NT2/D1 (cell line): ENCODE results near the gene GALNT16.

Experiments
- DNase-seq: peaks from one replicate; pipeline ENCODE4 v3.0.0-alpha.2; 2011; ENCODE audit warnings: low read depth, low spot score
- H3K27me3 ChIP-seq: 2 replicates; pipeline ENCODE4 v1.6.0; 2011; ENCODE audit warnings: mild to moderate bottlenecking; ENCODE audit not compliant: insufficient read length, insufficient read depth
- H3K36me3 ChIP-seq: 2 replicates; pipeline ENCODE4 v1.6.1; 2011; ENCODE audit warnings: mild to moderate bottlenecking, low read length, mixed read lengths; ENCODE audit not compliant: insufficient read depth, insufficient read length
- H3K4me1 ChIP-seq: 2 replicates; pipeline ENCODE4 v1.5.1; 2011; ENCODE audit not compliant: insufficient read depth, insufficient read length
- H3K4me3 ChIP-seq: 2 replicates; pipeline ENCODE4 v1.5.1; 2011; ENCODE audit warnings: low read depth; ENCODE audit not compliant: insufficient read length
- H3K9ac ChIP-seq: 2 replicates; pipeline ENCODE4 v1.6.0; 2011; ENCODE audit warnings: low read depth; ENCODE audit not compliant: insufficient read length
- H3K9me3 ChIP-seq: 2 replicates; pipeline ENCODE4 v1.5.1; 2011; ENCODE audit warnings: mild to moderate bottlenecking, low read length; ENCODE audit not compliant: insufficient read depth
- SUZ12 ChIP-seq: IDR thresholded peaks from 2 replicates; pipeline ENCODE4 v1.6.1; 2011; ENCODE audit not compliant: insufficient read length, insufficient read depth; ENCODE audit errors: extremely low read depth
- YY1 ChIP-seq: IDR thresholded peaks from 2 replicates; pipeline ENCODE4 v1.6.1; 2011; ENCODE audit not compliant: insufficient read length, insufficient read depth
- ZNF274 ChIP-seq: IDR thresholded peaks from 2 replicates; pipeline ENCODE4 v1.6.1; 2011; ENCODE audit warnings: mild to moderate bottlenecking, low read depth, low read length

Gene GALNT16

DNA sequence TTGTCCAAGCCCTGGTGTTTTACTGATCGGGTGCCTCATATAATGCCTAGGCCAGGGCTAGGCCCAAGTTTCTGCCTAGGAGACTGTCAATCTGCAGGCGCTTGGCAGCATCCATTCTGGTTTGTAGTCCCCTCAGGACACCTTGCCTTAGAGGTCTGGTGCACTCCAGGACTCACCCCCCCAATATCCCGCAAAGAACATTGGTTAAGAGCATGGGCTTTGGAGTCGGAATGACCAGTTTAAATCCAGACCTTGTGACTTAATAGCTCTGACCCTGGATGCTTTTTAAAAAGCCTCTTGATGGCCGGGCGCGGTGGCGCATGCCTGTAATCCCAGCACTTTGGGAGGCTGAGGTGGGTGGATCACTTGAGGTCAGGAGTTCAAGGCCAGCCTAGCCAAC, 60.0 kb downstream of the GALNT16 start:
- H3K36me3 ChIP-seq, result no peaks in the 10 kb centered on the region
- H3K27me3 ChIP-seq, result no peaks in the 10 kb centered on the region
- H3K4me3 ChIP-seq, result no peak overlapping the region
- DNase-seq, result no peak
- TF ChIP-seq YY1, result no peak
- TF ChIP-seq SUZ12, result no peak
- no peak for TF ChIP-seq ZNF274
- H3K4me1 ChIP-seq, result peaks cover 2% of the 10 kb centered on the region
- H3K9me3 ChIP-seq, result peaks cover 3% of the 10 kb centered on the region; the same call in 1 of the 2 replicates
- H3K9ac ChIP-seq, result no peak overlapping the region

DNA sequence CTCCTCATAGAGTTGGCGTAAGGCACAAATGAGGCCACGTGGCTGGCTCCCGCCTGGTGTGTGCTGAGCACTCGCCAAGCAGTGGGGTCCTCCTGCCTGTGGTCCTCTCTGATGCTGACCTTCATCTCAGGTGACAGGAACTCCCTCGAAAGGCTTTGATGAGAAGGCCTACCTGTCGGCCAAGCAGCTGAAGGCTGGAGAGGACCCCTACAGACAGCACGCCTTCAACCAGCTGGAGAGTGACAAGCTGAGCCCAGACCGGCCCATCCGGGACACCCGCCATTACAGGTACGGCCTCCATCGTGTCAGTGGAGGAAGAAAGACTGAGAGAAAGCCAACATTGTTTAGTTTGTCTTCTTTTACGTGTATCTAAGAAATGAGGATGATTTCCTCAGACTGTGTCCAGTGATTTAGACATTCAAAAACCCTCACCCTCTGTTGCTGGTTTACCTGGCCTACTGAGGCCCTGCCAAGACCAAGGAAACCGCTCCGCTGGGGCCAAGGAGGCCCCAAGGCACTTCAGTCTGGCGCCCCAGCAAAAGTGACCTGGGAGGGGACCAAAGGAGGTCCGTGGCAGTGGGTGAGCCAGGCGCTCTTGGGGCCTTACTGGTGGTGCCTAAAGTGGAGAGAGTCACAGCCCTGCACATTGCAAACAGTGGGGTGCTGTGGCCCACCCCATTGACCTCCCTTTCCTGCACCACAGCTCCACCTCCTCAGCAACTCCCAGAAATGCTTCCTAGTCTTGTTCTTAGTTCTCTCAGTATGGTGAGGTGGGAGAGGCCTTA, 60.8 kb downstream of the GALNT16 start:
- peaks cover 2% of the 10 kb centered on the region; the same call in 1 of the 2 replicates for H3K9me3 ChIP-seq
- no peak for TF ChIP-seq ZNF274
- H3K4me1 ChIP-seq, result peaks cover 2% of the 10 kb centered on the region
- no peaks in the 10 kb centered on the region for H3K27me3 ChIP-seq
- no peak overlapping the region for H3K9ac ChIP-seq
- no peak for DNase-seq
- H3K36me3 ChIP-seq, result no peaks in the 10 kb centered on the region
- H3K4me3 ChIP-seq, result no peak overlapping the region

DNA sequence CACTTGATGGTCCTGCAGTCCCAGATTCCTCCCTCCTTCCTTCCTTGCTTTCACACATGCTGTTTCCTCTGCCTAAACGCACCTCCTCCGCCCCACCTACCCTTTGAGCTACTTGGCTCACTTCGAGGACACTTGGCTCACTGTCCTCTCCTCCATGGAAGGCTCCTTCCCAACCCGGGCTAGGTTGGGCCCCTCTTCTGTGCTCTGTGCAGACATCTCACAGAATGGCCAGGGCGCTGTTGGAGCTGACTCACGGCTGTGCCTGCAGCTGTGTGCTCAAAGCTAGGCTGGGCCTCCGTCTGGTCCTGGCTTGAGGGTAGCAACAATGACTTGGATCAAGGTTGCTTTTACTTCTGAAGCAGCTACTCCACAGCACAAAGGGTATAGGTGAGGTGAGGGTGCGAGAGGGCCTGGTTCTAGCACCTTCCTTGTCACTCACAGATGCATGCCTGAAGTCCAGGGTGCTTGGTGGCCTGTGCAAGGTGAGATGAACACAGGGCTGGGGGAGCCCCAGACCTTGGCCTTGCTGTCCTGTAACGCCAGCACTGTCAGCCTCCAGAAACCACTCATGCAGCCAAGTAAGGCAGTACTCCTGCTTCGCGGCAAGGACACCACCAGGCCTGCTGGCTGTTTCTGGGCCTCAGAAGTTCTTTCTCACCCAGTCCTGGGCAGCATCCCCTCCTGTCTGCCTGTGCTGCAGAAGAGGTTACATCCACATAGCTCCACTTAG, 61.8 kb downstream of the GALNT16 start:
- Histone ChIP-seq H3K36me3 (no peaks in the 10 kb centered on the region), H3K27me3 (no peaks in the 10 kb centered on the region), H3K4me3 (no peak overlapping the region), H3K9ac (no peak overlapping the region), H3K4me1 (peaks cover 2% of the 10 kb centered on the region), H3K9me3 (no peaks in the 10 kb centered on the region)
- no peak for DNase-seq
- no peak for TF ChIP-seq SUZ12
- no peak for TF ChIP-seq ZNF274
- no peak for TF ChIP-seq YY1

DNA sequence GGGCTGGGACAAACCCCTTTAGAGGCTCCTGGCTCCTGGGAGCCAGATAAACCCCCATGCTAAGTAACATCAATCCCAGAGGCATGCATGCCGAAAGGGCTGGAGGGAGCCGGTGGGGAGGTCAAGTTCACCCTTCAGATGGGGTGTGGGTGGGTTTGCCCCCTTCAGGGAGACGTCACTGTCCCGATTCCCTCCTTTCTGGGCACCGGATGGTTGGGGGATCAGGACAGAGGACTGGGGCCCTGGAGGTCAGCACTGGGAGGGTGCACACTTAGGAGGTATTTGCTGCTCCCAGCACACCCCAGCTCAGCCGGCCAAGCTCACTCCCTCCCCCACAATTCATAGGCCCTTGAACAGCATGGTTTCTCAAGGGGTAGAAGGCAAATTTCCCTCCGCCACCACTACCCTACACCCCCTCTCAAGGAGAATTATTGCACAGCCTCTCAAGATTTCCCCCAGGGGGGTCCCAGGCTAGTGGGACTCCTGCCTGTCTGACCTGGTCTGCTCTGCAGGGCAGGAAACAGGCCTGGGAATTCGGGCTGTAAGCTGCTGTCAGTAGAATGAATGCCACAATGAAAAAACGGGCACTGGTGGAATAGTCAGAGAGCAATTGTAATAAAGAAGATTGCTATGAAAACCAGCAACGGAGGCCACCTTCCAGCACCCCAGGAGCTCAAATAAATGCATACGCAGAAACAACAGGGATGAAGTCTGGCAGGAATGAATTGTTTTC, 63.5 kb downstream of the GALNT16 start:
- H3K36me3 ChIP-seq, result no peaks in the 10 kb centered on the region
- TF ChIP-seq SUZ12 (no peak), ZNF274 (no peak), YY1 (no peak)
- DNase-seq, result no peak
- H3K9ac ChIP-seq, result no peak overlapping the region
- no peaks in the 10 kb centered on the region for H3K4me1 ChIP-seq
- H3K4me3 ChIP-seq, result no peak overlapping the region
- no peaks in the 10 kb centered on the region for H3K9me3 ChIP-seq
- no peaks in the 10 kb centered on the region for H3K27me3 ChIP-seq

DNA sequence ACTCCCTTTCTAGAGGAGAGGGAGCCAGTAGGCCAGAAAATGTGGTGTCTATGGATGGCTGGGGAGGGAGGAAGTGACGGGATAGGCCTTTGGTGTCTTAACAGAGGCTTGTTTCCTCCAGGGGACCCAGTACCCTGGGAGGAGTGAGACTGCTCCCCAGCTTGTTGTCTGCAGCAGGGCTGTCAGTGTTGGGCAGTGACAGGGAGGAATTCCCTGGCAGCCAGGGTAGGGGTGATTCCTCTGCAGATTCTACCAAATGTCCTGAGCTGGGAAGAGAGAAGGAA, 64.0 kb downstream of the GALNT16 start:
- Histone ChIP-seq H3K36me3 (no peaks in the 10 kb centered on the region), H3K4me1 (no peaks in the 10 kb centered on the region), H3K9ac (no peak overlapping the region), H3K27me3 (no peaks in the 10 kb centered on the region), H3K9me3 (no peaks in the 10 kb centered on the region), H3K4me3 (no peak overlapping the region)
- DNase-seq, result no peak
- TF ChIP-seq SUZ12 (no peak), YY1 (no peak), ZNF274 (no peak)

DNA sequence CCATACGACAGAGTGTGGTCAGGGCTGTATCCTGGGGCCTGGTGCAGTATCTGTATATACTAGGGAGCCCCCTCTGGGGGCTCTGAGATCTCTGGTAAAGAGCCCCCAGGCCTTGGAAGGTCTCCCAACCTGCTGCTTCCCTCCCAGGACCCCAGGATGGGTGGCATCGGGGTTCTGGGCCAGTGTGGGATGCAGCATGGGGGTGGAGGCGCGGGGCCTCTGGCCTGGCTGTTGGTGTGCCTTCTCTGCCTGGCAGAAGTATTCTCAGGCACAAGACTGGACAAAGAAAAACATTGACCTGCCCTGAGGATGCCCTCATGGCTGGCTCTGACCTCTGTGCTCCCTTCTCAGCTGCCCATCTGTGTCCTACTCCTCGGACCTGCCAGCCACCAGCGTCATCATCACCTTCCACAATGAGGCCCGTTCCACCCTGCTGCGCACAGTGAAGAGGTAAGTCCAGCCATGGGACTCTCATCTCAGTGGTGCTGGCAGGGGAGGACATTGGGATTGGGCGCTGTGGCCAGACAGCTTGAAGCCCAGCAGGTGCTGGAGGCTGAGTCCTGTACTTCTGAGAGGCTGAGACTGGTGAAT, 64.5 kb downstream of the GALNT16 start:
- TF ChIP-seq ZNF274 (no peak), YY1 (no peak), SUZ12 (no peak)
- H3K36me3 ChIP-seq, result no peaks in the 10 kb centered on the region
- H3K9me3 ChIP-seq, result no peaks in the 10 kb centered on the region
- no peak for DNase-seq
- H3K4me1 ChIP-seq, result no peaks in the 10 kb centered on the region
- no peak overlapping the region for H3K9ac ChIP-seq
- no peaks in the 10 kb centered on the region for H3K27me3 ChIP-seq
- H3K4me3 ChIP-seq, result no peak overlapping the region

DNA sequence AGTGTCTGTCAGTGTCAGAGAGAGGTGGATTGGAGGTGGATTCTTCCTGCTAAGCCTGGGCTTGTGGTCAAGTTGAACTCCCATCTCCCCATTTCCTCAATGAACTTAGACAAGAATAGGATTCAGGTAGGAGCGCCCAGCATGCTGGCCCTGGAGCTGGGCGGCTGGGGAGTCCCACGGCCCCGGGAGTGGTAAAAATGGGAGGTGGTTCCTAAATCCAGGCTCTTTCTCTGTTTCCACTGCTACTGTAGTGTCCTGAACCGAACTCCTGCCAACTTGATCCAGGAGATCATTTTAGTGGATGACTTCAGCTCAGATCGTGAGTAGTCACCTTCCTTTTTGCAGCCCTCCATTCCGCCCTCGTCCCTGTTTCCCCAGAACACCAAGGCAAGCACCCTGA, 65.1 kb downstream of the GALNT16 start:
- no peaks in the 10 kb centered on the region for H3K9me3 ChIP-seq
- H3K9ac ChIP-seq, result no peak overlapping the region
- no peaks in the 10 kb centered on the region for H3K27me3 ChIP-seq
- no peaks in the 10 kb centered on the region for H3K36me3 ChIP-seq
- no peak for DNase-seq
- no peak overlapping the region for H3K4me3 ChIP-seq
- TF ChIP-seq ZNF274 (no peak), YY1 (no peak), SUZ12 (no peak)
- H3K4me1 ChIP-seq, result no peaks in the 10 kb centered on the region
